OCI-LY3 (cell line): ENCODE data around the gene ADGRB3.

ENCODE experiments used
- EZH2phosphoT487 ChIP-seq: fragments of 200-600 bp; shearing (Covaris generic); IDR thresholded peaks from 2 replicates; pipeline ENCODE4 v1.6.1; 2018; ENCODE audit warnings: antibody characterized with exemption, mixed run types, low read depth
- TF ChIP-seq, protein P1 (sequence below): fragments of 200-600, 300-600 bp; sonication (generic); IDR thresholded peaks from 2 replicates; pipeline ENCODE4 v1.5.1; 2014; ENCODE audit warnings: antibody characterized with exemption, low read length, low read depth

DNA sequence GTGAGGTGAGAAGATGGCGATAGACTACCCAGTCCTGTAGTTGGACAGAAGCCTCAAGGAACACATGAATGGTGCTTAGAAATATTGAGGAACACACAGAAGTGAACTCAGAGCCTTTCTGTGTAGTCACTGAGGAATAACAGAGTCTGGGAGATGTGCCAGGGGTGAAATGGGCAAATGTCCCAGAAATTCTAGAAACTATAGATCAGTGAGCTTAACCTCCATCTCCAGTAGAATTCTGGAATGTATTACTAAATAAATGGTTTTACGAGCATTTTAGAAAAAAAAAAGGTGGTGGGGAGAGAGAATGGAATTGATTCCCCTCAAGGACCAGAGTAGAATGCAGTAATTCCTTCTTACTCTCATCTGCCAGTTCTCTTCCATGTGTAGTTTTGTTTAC lies 781.7 kb downstream of the ADGRB3 start:
- TF ChIP-seq, protein P1, sequence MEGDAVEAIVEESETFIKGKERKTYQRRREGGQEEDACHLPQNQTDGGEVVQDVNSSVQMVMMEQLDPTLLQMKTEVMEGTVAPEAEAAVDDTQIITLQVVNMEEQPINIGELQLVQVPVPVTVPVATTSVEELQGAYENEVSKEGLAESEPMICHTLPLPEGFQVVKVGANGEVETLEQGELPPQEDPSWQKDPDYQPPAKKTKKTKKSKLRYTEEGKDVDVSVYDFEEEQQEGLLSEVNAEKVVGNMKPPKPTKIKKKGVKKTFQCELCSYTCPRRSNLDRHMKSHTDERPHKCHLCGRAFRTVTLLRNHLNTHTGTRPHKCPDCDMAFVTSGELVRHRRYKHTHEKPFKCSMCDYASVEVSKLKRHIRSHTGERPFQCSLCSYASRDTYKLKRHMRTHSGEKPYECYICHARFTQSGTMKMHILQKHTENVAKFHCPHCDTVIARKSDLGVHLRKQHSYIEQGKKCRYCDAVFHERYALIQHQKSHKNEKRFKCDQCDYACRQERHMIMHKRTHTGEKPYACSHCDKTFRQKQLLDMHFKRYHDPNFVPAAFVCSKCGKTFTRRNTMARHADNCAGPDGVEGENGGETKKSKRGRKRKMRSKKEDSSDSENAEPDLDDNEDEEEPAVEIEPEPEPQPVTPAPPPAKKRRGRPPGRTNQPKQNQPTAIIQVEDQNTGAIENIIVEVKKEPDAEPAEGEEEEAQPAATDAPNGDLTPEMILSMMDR = no peak
- TF ChIP-seq EZH2phosphoT487 = no peak
